Stimulated activated CD4-positive, alpha-beta T cell treated with anti-CD3 and anti-CD28 coated beads, Interleukin-12 subunit alpha, Interleukin-12 subunit beta, amount 100 ng/mL, for 4 hours (primary cell): ENCODE data around the gene CPAMD8.
"Not testable (repeated sequence)": the region's sequence is repeated elsewhere in the genome, so short reads cannot be mapped to it uniquely, and the experiment has no call there.

Experiments
- DNase-seq: peaks from one replicate; pipeline ENCODE4 v3.0.0-alpha.2; 2020

CPAMD8 gene

GRCh38 chr19:16944626-16945363 lies 81.8 kb downstream of the CPAMD8 start:
- no peak for DNase-seq

- no peak for DNase-seq
Measured at GRCh38 chr19:16943942-16944625, 82.5 kb downstream of the CPAMD8 start.

GRCh38 chr19:16943090-16943489 lies 83.5 kb downstream of the CPAMD8 start:
- not testable (repeated sequence) for DNase-seq

GRCh38 chr19:16942583-16942982 lies 84.0 kb downstream of the CPAMD8 start:
- DNase-seq: no peak

- DNase-seq: no peak
Measured at GRCh38 chr19:16940626-16941025, 86.0 kb downstream of the CPAMD8 start.

GRCh38 chr19:16940063-16940462 lies 86.5 kb downstream of the CPAMD8 start:
- not testable (repeated sequence) for DNase-seq

GRCh38 chr19:16938211-16938610 lies 88.4 kb downstream of the CPAMD8 start:
- no peak for DNase-seq

GRCh38 chr19:16937796-16938195 lies 88.8 kb downstream of the CPAMD8 start:
- DNase-seq: not testable (repeated sequence)

GRCh38 chr19:16936901-16937300 lies 89.7 kb downstream of the CPAMD8 start:
- no peak for DNase-seq

GRCh38 chr19:16934489-16934888 lies 92.1 kb downstream of the CPAMD8 start:
- no peak for DNase-seq

- no peak for DNase-seq
Measured at GRCh38 chr19:16931306-16931705, 95.3 kb downstream of the CPAMD8 start.

- DNase-seq: no peak
Measured at GRCh38 chr19:16930753-16931152, 95.9 kb downstream of the CPAMD8 start.

GRCh38 chr19:16928916-16929315 lies 97.7 kb downstream of the CPAMD8 start:
- no peak for DNase-seq

GRCh38 chr19:16928351-16928750 lies 98.3 kb downstream of the CPAMD8 start:
- no peak for DNase-seq

- no peak for DNase-seq
Measured at GRCh38 chr19:16927883-16928282, 98.7 kb downstream of the CPAMD8 start.

- no peak for DNase-seq
Measured at GRCh38 chr19:16922949-16923348, 103.7 kb downstream of the CPAMD8 start.

- DNase-seq: no peak
Measured at GRCh38 chr19:16922592-16922934, 104.0 kb downstream of the CPAMD8 start.

GRCh38 chr19:16921766-16922591 lies 104.6 kb downstream of the CPAMD8 start:
- no peak for DNase-seq

- no peak for DNase-seq
Measured at GRCh38 chr19:16920816-16921529, 105.6 kb downstream of the CPAMD8 start.

GRCh38 chr19:16919496-16919895 lies 107.1 kb downstream of the CPAMD8 start:
- no peak for DNase-seq

- DNase-seq: no peak
Measured at GRCh38 chr19:16917401-16917800, 109.2 kb downstream of the CPAMD8 start.

GRCh38 chr19:16915734-16916133 lies 110.9 kb downstream of the CPAMD8 start:
- no peak for DNase-seq

GRCh38 chr19:16915135-16915534 lies 111.5 kb downstream of the CPAMD8 start:
- DNase-seq: no peak
